ENCODE data around the gene GGA1. TPM values are rescaled to one million over a fixed set of nuclear protein-coding genes. Genes with fewer than 3 reads are reported as not detected.

The GGA1 gene
- total and polyA plus RNA-seq, 2 donors (not counting 1 experiment from before 2014, with no cell fraction given), result 18.0 to 27.9 TPM

GRCh38 chr22:37559901-37560607, 48.6 kb upstream of the GGA1 start, which contains the start of gene CDC42EP1:
Gene CDC42EP1, plus strand, starts transcription at chr22:37560480. Its CDS starts 5,870 bp downstream, at chr22:37566350.
- H3K9ac ChIP-seq (ENCODE audit: insufficient read depth, low read length), result peak within 1 kb of the TSS; percentile 84
- H3K36me3 ChIP-seq (ENCODE audit: control insufficient read depth, insufficient read depth, low read length), result no peaks in the 10 kb centered on the region
- H3K4me3 ChIP-seq (replicated peaks in 1 of 4; ENCODE audit: control extremely low read depth in 1 of 4, insufficient read depth in 1 of 4, low read depth in 3 of 4, low read length in 4 of 4), result peak within 1 kb of the TSS; percentile 68 to 96 (median 86)
- peaks cover 4% of the 10 kb centered on the region for H4K20me1 ChIP-seq (ENCODE audit: control insufficient read depth, extremely low read depth, insufficient read depth, low read length)
- no peaks in the 10 kb centered on the region for H3K27me3 ChIP-seq (ENCODE audit: control insufficient read depth, insufficient read depth, low read length)
- peaks cover 40% of the 10 kb centered on the region for H3K79me2 ChIP-seq (ENCODE audit: control insufficient read depth, insufficient read depth, low read length)
- peak within 1 kb of the TSS; percentile 95 for H3K4me2 ChIP-seq (ENCODE audit: extremely low read depth, insufficient read depth, low read length)
- peaks cover 27% of the 10 kb centered on the region for H3K4me1 ChIP-seq (ENCODE audit: control insufficient read depth, extremely low read depth, insufficient read depth, low read length)
- H2AFZ ChIP-seq (ENCODE audit: low read length), result peak within 1 kb of the TSS; percentile 30
- peak; percentile 54 to 59 for DNase-seq (ENCODE audit: low read depth in 2 of 2)
- peak within 1 kb of the TSS; percentile 88 for H3K27ac ChIP-seq (ENCODE audit: insufficient read depth, low read length)
- H3K9me3 ChIP-seq (ENCODE audit: control insufficient read depth, insufficient read depth, low read depth, low read length), result no peaks in the 10 kb centered on the region
- TF ChIP-seq CTCF (conservative IDR thresholded peaks at IDR 0.05 in 1 of 2, IDR thresholded peaks at IDR 0.05 in 1 of 2; ENCODE audit: low read depth in 1 of 2, low read length in 2 of 2) (no peak), EZH2 (IDR thresholded peaks at IDR 0.05; ENCODE audit: low read length, missing control alignments) (no peak)

GRCh38 chr22:37560608-37561211, 47.9 kb upstream of the GGA1 start:
- Histone ChIP-seq H3K9me3 (ENCODE audit: control insufficient read depth, insufficient read depth, low read depth, low read length) (no peaks in the 10 kb centered on the region), H3K4me3 (replicated peaks in 1 of 4; ENCODE audit: control extremely low read depth in 1 of 4, insufficient read depth in 1 of 4, low read depth in 3 of 4, low read length in 4 of 4) (peak overlapping the region; percentile 68 to 96 (median 86)), H2AFZ (ENCODE audit: low read length) (no peak overlapping the region), H3K79me2 (ENCODE audit: control insufficient read depth, insufficient read depth, low read length) (peaks cover 47% of the 10 kb centered on the region), H3K4me1 (ENCODE audit: control insufficient read depth, extremely low read depth, insufficient read depth, low read length) (peaks cover 27% of the 10 kb centered on the region), H4K20me1 (ENCODE audit: control insufficient read depth, extremely low read depth, insufficient read depth, low read length) (peaks cover 4% of the 10 kb centered on the region), H3K36me3 (ENCODE audit: control insufficient read depth, insufficient read depth, low read length) (peaks cover under 1% of the 10 kb centered on the region), H3K27me3 (ENCODE audit: control insufficient read depth, insufficient read depth, low read length) (no peaks in the 10 kb centered on the region), H3K9ac (ENCODE audit: insufficient read depth, low read length) (peak overlapping the region; percentile 84), H3K4me2 (ENCODE audit: extremely low read depth, insufficient read depth, low read length) (peak overlapping the region; percentile 95), H3K27ac (ENCODE audit: insufficient read depth, low read length) (peak overlapping the region; percentile 88)
- TF ChIP-seq CTCF (conservative IDR thresholded peaks at IDR 0.05 in 1 of 2, IDR thresholded peaks at IDR 0.05 in 1 of 2; ENCODE audit: low read depth in 1 of 2, low read length in 2 of 2), result no peak
- TF ChIP-seq EZH2 (IDR thresholded peaks at IDR 0.05; ENCODE audit: low read length, missing control alignments), result no peak
- DNase-seq (ENCODE audit: low read depth in 2 of 2), result peak; percentile 42 to 75

GRCh38 chr22:37561212-37562048, 47.2 kb upstream of the GGA1 start:
- no peaks in the 10 kb centered on the region for H3K27me3 ChIP-seq (ENCODE audit: control insufficient read depth, insufficient read depth, low read length)
- no peaks in the 10 kb centered on the region for H3K9me3 ChIP-seq (ENCODE audit: control insufficient read depth, insufficient read depth, low read depth, low read length)
- peak; percentile 84 to 89 for DNase-seq (ENCODE audit: low read depth in 2 of 2)
- H3K4me2 ChIP-seq (ENCODE audit: extremely low read depth, insufficient read depth, low read length), result peak overlapping the region; percentile 99
- peaks cover 27% of the 10 kb centered on the region for H3K4me1 ChIP-seq (ENCODE audit: control insufficient read depth, extremely low read depth, insufficient read depth, low read length)
- H4K20me1 ChIP-seq (ENCODE audit: control insufficient read depth, extremely low read depth, insufficient read depth, low read length), result peaks cover 4% of the 10 kb centered on the region
- peaks cover 6% of the 10 kb centered on the region for H3K36me3 ChIP-seq (ENCODE audit: control insufficient read depth, insufficient read depth, low read length)
- H3K27ac ChIP-seq (ENCODE audit: insufficient read depth, low read length), result peak overlapping the region; percentile 88
- H3K4me3 ChIP-seq (replicated peaks in 1 of 4; ENCODE audit: control extremely low read depth in 1 of 4, insufficient read depth in 1 of 4, low read depth in 3 of 4, low read length in 4 of 4), result peak overlapping the region; percentile 68 to 96 (median 86)
- H2AFZ ChIP-seq (ENCODE audit: low read length), result no peak overlapping the region
- peak overlapping the region; percentile 84 for H3K9ac ChIP-seq (ENCODE audit: insufficient read depth, low read length)
- peaks cover 54% of the 10 kb centered on the region for H3K79me2 ChIP-seq (ENCODE audit: control insufficient read depth, insufficient read depth, low read length)
- peak; percentile 78 to 85 for TF ChIP-seq CTCF (conservative IDR thresholded peaks at IDR 0.05 in 1 of 2, IDR thresholded peaks at IDR 0.05 in 1 of 2; ENCODE audit: low read depth in 1 of 2, low read length in 2 of 2)
- TF ChIP-seq EZH2 (IDR thresholded peaks at IDR 0.05; ENCODE audit: low read length, missing control alignments), result no peak
